PC-3 (cell line): ENCODE data around the gene CRY2. TPM values are rescaled to one million over a fixed set of nuclear protein-coding genes. Genes with fewer than 3 reads are reported as not detected.

ENCODE experiments used
- ATAC-seq: fragments of 200-7000 bp; cut with Tn5 transposase; 2 replicates; pipeline ENCODE4 v1.9.1; 2020; ENCODE audit warnings: mild to moderate bottlenecking, moderate library complexity
- BruUV-seq: library from RNA; stranded (reverse); fragments of 400-500 nt; replicated peaks from 2 replicates; lab custom pipeline; 2021; lab: Mats Ljungman, UMichigan
- CTCF ChIA-PET: fragments of 300-600 bp; sonication (Branson Sonifier 250); formaldehyde crosslinking; loops from one replicate; lab custom pipeline; 2022; ENCODE audit warnings: antibody characterized with exemption; lab: Charles Lee
- POLR2A ChIA-PET: fragments of 300-600 bp; sonication (Branson Sonifier 250); formaldehyde crosslinking; loops from one replicate; lab custom pipeline; 2022; ENCODE audit warnings: antibody characterized with exemption; ENCODE audit not compliant: unreplicated experiment; lab: Charles Lee
- DNase-seq: peaks from one replicate; pipeline ENCODE4 v3.0.0-alpha.2; 2015
- H2AFZ ChIP-seq: fragments of 300-600 bp; sonication (generic); 2 replicates; pipeline ENCODE4 v1.6.0; 2016; ENCODE audit warnings: antibody characterized with exemption, low read length
- H3F3A ChIP-seq: fragments of 300-600 bp; sonication (generic); one replicate; pipeline ENCODE4 v1.6.0; 2017; ENCODE audit warnings: antibody characterized with exemption, low read length, control low read depth, mild to moderate bottlenecking; ENCODE audit not compliant: unreplicated experiment
- H3K27ac ChIP-seq: fragments of 300-600 bp; sonication (generic); 2 replicates; pipeline ENCODE4 v1.5.1; 2016; ENCODE audit warnings: mild to moderate bottlenecking, low read length
- H3K27me3 ChIP-seq: fragments of 300-600 bp; sonication (generic); 2 replicates; pipeline ENCODE4 v1.6.1; 2016; ENCODE audit warnings: low read length, mixed read lengths
- H3K36me3 ChIP-seq: fragments of 300-600 bp; sonication (generic); 2 replicates; pipeline ENCODE4 v1.6.1; 2016; ENCODE audit warnings: low read depth, mixed run types, low read length, mixed read lengths
- H3K4me1 ChIP-seq: fragments of 300-600 bp; sonication (generic); 2 replicates; pipeline ENCODE4 v1.5.1; 2016; ENCODE audit warnings: low read length; ENCODE audit not compliant: insufficient read depth
- H3K4me2 ChIP-seq: fragments of 300-600 bp; sonication (generic); 2 replicates; pipeline ENCODE4 v1.6.0; 2016; ENCODE audit warnings: low read length
- H3K4me3 ChIP-seq: fragments of 300-600 bp; sonication (generic); 2 replicates; pipeline ENCODE4 v1.5.1; 2016; ENCODE audit warnings: mild to moderate bottlenecking, low read length, mixed read lengths
- H3K79me2 ChIP-seq: fragments of 300-600 bp; sonication (generic); 2 replicates; pipeline ENCODE4 v1.6.1; 2017; ENCODE audit warnings: low read length, mixed read lengths
- H3K9ac ChIP-seq: fragments of 300-600 bp; sonication (generic); 2 replicates; pipeline ENCODE4 v1.6.0; 2016; ENCODE audit warnings: mild to moderate bottlenecking, low read length
- H3K9me2 ChIP-seq: fragments of 300-600 bp; sonication (generic); replicated peaks from 2 replicates; pipeline ENCODE4 v1.6.1; 2016; ENCODE audit warnings: mixed run types, low read length, mixed read lengths
- H3K9me3 ChIP-seq: fragments of 300-600 bp; sonication (generic); 2 replicates; pipeline ENCODE4 v1.6.1; 2016; ENCODE audit warnings: low read length, mixed read lengths
- H4K20me1 ChIP-seq: fragments of 300-600 bp; sonication (generic); 2 replicates; pipeline ENCODE4 v1.6.1; 2016; ENCODE audit warnings: low read length, mixed read lengths
- CTCF ChIP-seq: fragments of 300-600 bp; sonication (generic); conservative IDR thresholded peaks from 2 replicates; pipeline ENCODE4 v1.5.1; 2017; ENCODE audit warnings: antibody characterized with exemption, low read depth, mild to moderate bottlenecking, low read length
- EZH2 ChIP-seq: fragments of 300-600 bp; sonication (generic); IDR thresholded peaks from one replicate; pipeline ENCODE4 v1.6.1; 2017; ENCODE audit warnings: antibody characterized with exemption, mild to moderate bottlenecking, low read length; ENCODE audit not compliant: unreplicated experiment
- EZH2phosphoT487 ChIP-seq: fragments of 300-600 bp; sonication (generic); IDR thresholded peaks from 2 replicates; pipeline ENCODE4 v1.6.1; 2018; ENCODE audit warnings: mild to moderate bottlenecking, antibody characterized with exemption, low read length, borderline replicate concordance
- intact Hi-C: fragments of 100-400 bp; cut with micrococcal nuclease; formaldehyde crosslinking; loops from 2 replicates; pipeline ENCODE4 v1.9.0; 2023
- total RNA-seq: library from RNA; depleted of rRNA; stranded (reverse); fragments of >200 nt; gene quantifications from 2 replicates; pipeline ENCODE4 v1.2.3, GENCODE V29; 2014

Gene CRY2
- total RNA-seq, 1 experiment from 2014 or later = 9.5 TPM

GRCh38 chr11:45860764-45861510 is 13.7 kb downstream of the CRY2 start:
- Histone ChIP-seq H3K27me3 (no peaks in the 10 kb centered on the region), H3K27ac (no peak overlapping the region), H4K20me1 (no peaks in the 10 kb centered on the region), H3K4me1 (no peaks in the 10 kb centered on the region), H3K79me2 (no peaks in the 10 kb centered on the region), H3K9me3 (no peaks in the 10 kb centered on the region), H3K9ac (no peak overlapping the region), H2AFZ (no peak overlapping the region), H3K4me2 (no peak overlapping the region), H3K4me3 (no peak overlapping the region), H3K9me2 (no peaks in the 10 kb centered on the region), H3K36me3 (peaks cover 3% of the 10 kb centered on the region; the same call in 1 of the 2 replicates), H3F3A (no peaks in the 10 kb centered on the region)
- intact Hi-C loops = no loop called here
- no peak for ATAC-seq
- BruUV-seq = no TSS peak
- ChIA-PET POLR2A (no interaction called here), CTCF (no interaction called here)
- DNase-seq = no peak
- no peak for TF ChIP-seq EZH2phosphoT487

GRCh38 chr11:45864041-45864440 is 16.8 kb downstream of the CRY2 start:
- no peaks in the 10 kb centered on the region for H3K79me2 ChIP-seq
- no peaks in the 10 kb centered on the region for H3F3A ChIP-seq
- H2AFZ ChIP-seq = no peak overlapping the region
- no peak overlapping the region for H3K27ac ChIP-seq
- H3K9me2 ChIP-seq = no peaks in the 10 kb centered on the region
- ATAC-seq (no peak), DNase-seq (no peak)
- no peak overlapping the region for H3K4me3 ChIP-seq
- H3K4me2 ChIP-seq = no peak overlapping the region
- H3K9ac ChIP-seq = no peak overlapping the region
- intact Hi-C loops = no loop called here
- no peaks in the 10 kb centered on the region for H4K20me1 ChIP-seq
- TF ChIP-seq EZH2 = no peak
- TF ChIP-seq CTCF = no peak
- no peak for TF ChIP-seq EZH2phosphoT487
- no peaks in the 10 kb centered on the region for H3K27me3 ChIP-seq
- no peaks in the 10 kb centered on the region; the same call in 1 of the 2 replicates for H3K36me3 ChIP-seq
- no peaks in the 10 kb centered on the region for H3K9me3 ChIP-seq
- CTCF ChIA-PET = no interaction called here
- BruUV-seq = no TSS peak
- H3K4me1 ChIP-seq = no peaks in the 10 kb centered on the region
- POLR2A ChIA-PET = no interaction called here

GRCh38 chr11:45869551-45869950 is 22.3 kb downstream of the CRY2 start:
- ATAC-seq = no peak
- Histone ChIP-seq H3K79me2 (no peaks in the 10 kb centered on the region), H3K9ac (no peak overlapping the region), H3K9me2 (no peaks in the 10 kb centered on the region), H4K20me1 (no peaks in the 10 kb centered on the region), H3K36me3 (0 out of 2 replicates have a peak, but pooled peaks cover 4% of the 10 kb centered on the region), H3F3A (no peaks in the 10 kb centered on the region), H3K27ac (no peak overlapping the region), H2AFZ (no peak overlapping the region), H3K4me2 (no peak overlapping the region), H3K4me3 (no peak overlapping the region), H3K9me3 (no peaks in the 10 kb centered on the region), H3K27me3 (no peaks in the 10 kb centered on the region), H3K4me1 (no peaks in the 10 kb centered on the region)
- ChIA-PET POLR2A (no interaction called here), CTCF (no interaction called here)
- intact Hi-C loops = no loop called here
- no TSS peak for BruUV-seq
- no peak for DNase-seq
- TF ChIP-seq EZH2phosphoT487 (no peak), EZH2 (no peak)
